Keratinocyte (primary cell): ENCODE measurements around the gene SULT2B1. TPM values are rescaled to one million over a fixed set of nuclear protein-coding genes. Genes with fewer than 3 reads are reported as not detected.

Experiments used
- DNase-seq: peaks from one replicate; pipeline ENCODE4 v3.0.0-alpha.2; 2011; ENCODE audit warnings: low read depth, missing footprints, low spot score
- FAIRE-seq: peaks from 2 replicates; lab custom pipeline; 2011; peaks lifted over from hg19 to GRCh38; lab: Jason Lieb, UNC
- H2AFZ ChIP-seq: 2 replicates; pipeline ENCODE4 v1.6.0; 2012; ENCODE audit warnings: low read length, control low read depth, inconsistent platforms; ENCODE audit not compliant: control insufficient read depth
- H3K27ac ChIP-seq: 2 replicates; pipeline ENCODE4 v1.5.1; 2011; ENCODE audit warnings: low read length; ENCODE audit not compliant: control insufficient read depth, insufficient read depth
- H3K27me3 ChIP-seq: 3 replicates; pipeline ENCODE4 v1.6.0; 2011; ENCODE audit warnings: low read length; ENCODE audit not compliant: control insufficient read depth, insufficient read depth; ENCODE audit errors: extremely low read depth
- H3K36me3 ChIP-seq, 2 experiments: 2 replicates in 1 of 2; 3 replicates in 1 of 2; pipeline ENCODE4 v1.5.1; 2011; ENCODE audit warnings: low read length in 2 of 2, mild to moderate bottlenecking in 1 of 2; ENCODE audit not compliant: control insufficient read depth in 2 of 2, insufficient read depth in 2 of 2; ENCODE audit errors: extremely low read depth in 1 of 2
- H3K4me1 ChIP-seq: 3 replicates; pipeline ENCODE4 v1.5.1; 2011; ENCODE audit warnings: low read length; ENCODE audit not compliant: control insufficient read depth, insufficient read depth; ENCODE audit errors: extremely low read depth
- H3K4me2 ChIP-seq: 3 replicates; pipeline ENCODE4 v1.6.0; 2011; ENCODE audit warnings: low read depth, low read length; ENCODE audit not compliant: control insufficient read depth, insufficient read depth; ENCODE audit errors: extremely low read depth
- H3K4me3 ChIP-seq, 3 experiments: fragments of 200-600 bp in 1 of 3; sonication (generic) in 1 of 3; 2 replicates in 2 of 3; 3 replicates in 1 of 3; pipeline ENCODE4 v1.5.1; 2011 to 2016; ENCODE audit warnings: low read length in 3 of 3, mild to moderate bottlenecking in 3 of 3, control low read depth in 2 of 3, inconsistent platforms in 1 of 3, low read depth in 1 of 3, mixed read lengths in 1 of 3, mixed run types in 1 of 3, moderate library complexity in 1 of 3; ENCODE audit not compliant: control insufficient read depth in 2 of 3, insufficient read depth in 2 of 3; ENCODE audit errors: extremely low read depth in 1 of 3
- H3K79me2 ChIP-seq: 2 replicates; pipeline ENCODE4 v1.6.0; 2012; ENCODE audit warnings: low read length; ENCODE audit not compliant: control insufficient read depth, insufficient read depth
- H3K9ac ChIP-seq: 3 replicates; pipeline ENCODE4 v1.6.0; 2011; ENCODE audit warnings: low read length; ENCODE audit not compliant: control insufficient read depth, insufficient read depth; ENCODE audit errors: extremely low read depth
- H3K9me1 ChIP-seq: 3 replicates; pipeline ENCODE4 v1.6.0; 2011; ENCODE audit warnings: low read length; ENCODE audit not compliant: control insufficient read depth, insufficient read depth; ENCODE audit errors: extremely low read depth
- H3K9me3 ChIP-seq: 2 replicates; pipeline ENCODE4 v1.5.1; 2012; ENCODE audit warnings: low read depth, low read length; ENCODE audit not compliant: control insufficient read depth
- H4K20me1 ChIP-seq: 3 replicates; pipeline ENCODE4 v1.6.0; 2011; ENCODE audit warnings: low read length; ENCODE audit not compliant: control insufficient read depth, insufficient read depth; ENCODE audit errors: extremely low read depth
- EZH2 ChIP-seq: IDR thresholded peaks from one replicate; pipeline ENCODE4 v1.6.1; 2012; ENCODE audit warnings: inconsistent platforms, mild to moderate bottlenecking, low read length, moderate library complexity
- dilution Hi-C: fragments of 300-500 bp; cut with MboI; formaldehyde crosslinking; loops from one replicate; pipeline ENCODE4 v1.7.0; 2020; ENCODE audit warnings: low sequenced_read_pairs; ENCODE audit not compliant: extremely low pct_ligation_motif_present
- polyA plus RNA-seq, 5 experiments: library from polyadenylated mRNA; depleted of rRNA in 3 of 5; stranded (reverse) in 3 of 5; stranded (forward) in 1 of 5; unstranded in 1 of 5; fragments of >200 nt; gene quantifications; 1 replicate in 1 of 5; 2 replicates in 3 of 5; 3 replicates in 1 of 5; pipeline versions ENCODE4 v1.2.1 to v1.2.3, GENCODE V29; 2011 to 2012; ENCODE audit warnings: missing spikeins in 2 of 5, low read depth in 1 of 5, low replicate concordance in 1 of 5
- TF ChIP-seq, protein P1 (sequence below), 3 experiments: IDR thresholded peaks in 1 of 3; conservative IDR thresholded peaks in 1 of 3; optimal IDR thresholded peaks in 1 of 3; 2 replicates in 2 of 3; 3 replicates in 1 of 3; pipeline versions ENCODE3 to v1.5.1; 2011; ENCODE audit warnings: low read length in 3 of 3, mild to moderate bottlenecking in 3 of 3, moderate library complexity in 2 of 3, control low read depth in 1 of 3, inconsistent platforms in 1 of 3; ENCODE audit not compliant: insufficient read depth in 2 of 3; ENCODE audit errors: extremely low read depth in 1 of 3

The SULT2B1 gene
- polyA plus RNA-seq, 1 donor (not counting 4 experiments of a cell fraction or from before 2014, with no cell fraction given), result 6.0 TPM

GRCh38 chr19:48541813-48542212 is 10.2 kb upstream of the SULT2B1 start:
- no peak for TF ChIP-seq EZH2
- TF ChIP-seq, protein P1, sequence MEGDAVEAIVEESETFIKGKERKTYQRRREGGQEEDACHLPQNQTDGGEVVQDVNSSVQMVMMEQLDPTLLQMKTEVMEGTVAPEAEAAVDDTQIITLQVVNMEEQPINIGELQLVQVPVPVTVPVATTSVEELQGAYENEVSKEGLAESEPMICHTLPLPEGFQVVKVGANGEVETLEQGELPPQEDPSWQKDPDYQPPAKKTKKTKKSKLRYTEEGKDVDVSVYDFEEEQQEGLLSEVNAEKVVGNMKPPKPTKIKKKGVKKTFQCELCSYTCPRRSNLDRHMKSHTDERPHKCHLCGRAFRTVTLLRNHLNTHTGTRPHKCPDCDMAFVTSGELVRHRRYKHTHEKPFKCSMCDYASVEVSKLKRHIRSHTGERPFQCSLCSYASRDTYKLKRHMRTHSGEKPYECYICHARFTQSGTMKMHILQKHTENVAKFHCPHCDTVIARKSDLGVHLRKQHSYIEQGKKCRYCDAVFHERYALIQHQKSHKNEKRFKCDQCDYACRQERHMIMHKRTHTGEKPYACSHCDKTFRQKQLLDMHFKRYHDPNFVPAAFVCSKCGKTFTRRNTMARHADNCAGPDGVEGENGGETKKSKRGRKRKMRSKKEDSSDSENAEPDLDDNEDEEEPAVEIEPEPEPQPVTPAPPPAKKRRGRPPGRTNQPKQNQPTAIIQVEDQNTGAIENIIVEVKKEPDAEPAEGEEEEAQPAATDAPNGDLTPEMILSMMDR (optimal IDR thresholded peaks at IDR 0.05 in 1 of 3, IDR thresholded peaks at IDR 0.05 in 1 of 3, conservative IDR thresholded peaks at IDR 0.05 in 1 of 3; ENCODE audit: extremely low read depth in 1 of 3, insufficient read depth in 2 of 3, low read length in 3 of 3), result no peak
- H3K79me2 ChIP-seq, result no peaks in the 10 kb centered on the region
- H3K27ac ChIP-seq, result no peak overlapping the region
- no peak overlapping the region for H2AFZ ChIP-seq
- H3K9me3 ChIP-seq, result no peaks in the 10 kb centered on the region
- peaks cover 12% of the 10 kb centered on the region for H3K4me1 ChIP-seq
- no peak overlapping the region for H3K9ac ChIP-seq
- dilution Hi-C loops, result no loop called here
- no peak overlapping the region for H3K4me3 ChIP-seq
- no peaks in the 10 kb centered on the region for H3K27me3 ChIP-seq
- DNase-seq (no peak), FAIRE-seq (no peak)
- no peaks in the 10 kb centered on the region for H3K36me3 ChIP-seq
- no peaks in the 10 kb centered on the region for H4K20me1 ChIP-seq
- H3K9me1 ChIP-seq, result no peaks in the 10 kb centered on the region
- H3K4me2 ChIP-seq, result no peak overlapping the region

DNA sequence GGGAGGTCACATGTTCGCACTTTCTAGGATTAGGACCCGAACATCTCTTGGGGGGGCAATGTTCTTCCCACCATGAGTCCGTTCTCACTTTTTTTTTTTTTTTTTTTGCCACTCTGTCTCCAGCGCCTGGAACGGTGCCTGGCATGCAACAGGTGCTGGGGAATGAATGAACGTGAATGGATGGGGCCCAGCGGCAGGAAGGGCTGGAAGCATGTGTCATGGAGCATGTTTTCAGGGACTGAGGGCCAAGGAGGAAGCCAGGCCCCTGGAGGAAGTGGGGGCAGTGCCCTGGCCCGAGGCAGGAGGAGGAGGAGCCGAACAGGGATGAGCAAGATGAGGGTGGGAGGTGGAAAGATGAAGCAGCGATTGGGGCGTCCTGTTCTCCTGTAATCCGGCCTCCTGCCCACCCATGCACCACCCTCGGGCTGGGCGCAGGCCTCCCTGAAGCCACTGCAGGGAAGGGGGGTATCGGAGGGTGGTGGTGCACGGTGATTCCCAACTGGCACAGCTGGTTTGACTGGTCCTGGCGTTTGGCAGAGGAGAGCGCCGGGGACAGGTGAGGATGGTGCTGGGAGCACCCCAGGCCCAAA is 8.8 kb upstream of the SULT2B1 start:
- Histone ChIP-seq H3K9me1 (no peaks in the 10 kb centered on the region), H3K9ac (peak overlapping the region; percentile 2), H4K20me1 (no peaks in the 10 kb centered on the region), H3K4me3 (peak overlapping the region in 1 of 3 experiments; percentile 22), H3K4me2 (peak overlapping the region; percentile 49), H3K79me2 (no peaks in the 10 kb centered on the region), H3K9me3 (no peaks in the 10 kb centered on the region), H3K27ac (peak overlapping the region; percentile 14), H2AFZ (peak overlapping the region; percentile 78), H3K4me1 (peaks cover 12% of the 10 kb centered on the region), H3K36me3 (no peaks in the 10 kb centered on the region), H3K27me3 (no peaks in the 10 kb centered on the region)
- FAIRE-seq (peak; percentile 77), DNase-seq (peak; percentile 78)
- TF ChIP-seq, protein P1 (optimal IDR thresholded peaks at IDR 0.05 in 1 of 3, IDR thresholded peaks at IDR 0.05 in 1 of 3, conservative IDR thresholded peaks at IDR 0.05 in 1 of 3; ENCODE audit: extremely low read depth in 1 of 3, insufficient read depth in 2 of 3, low read length in 3 of 3), result no peak
- no peak for TF ChIP-seq EZH2
- dilution Hi-C loops, result no loop called here
